ENCODE results near the gene PACS2.
"Not testable (repeated sequence)": the region's sequence is repeated elsewhere in the genome, so short reads cannot be mapped to it uniquely, and the experiment has no call there.

Gene PACS2

GRCh38 chr14:105290621-105291346 lies 23.8 kb upstream of the PACS2 start:
- Histone ChIP-seq H3K27me3 (ENCODE audit: insufficient read depth, low read length) (no peaks in the 10 kb centered on the region), H3K27ac (ENCODE audit: low read depth, low read length) (no peak overlapping the region), H3K4me3 (ENCODE audit: low read length) (no peak overlapping the region), H3K9ac (ENCODE audit: low read depth, low read length) (no peak overlapping the region), H3K9me3 (ENCODE audit: insufficient read depth, low read depth, low read length) (no peaks in the 10 kb centered on the region), H3K4me1 (ENCODE audit: insufficient read depth, low read length) (no peaks in the 10 kb centered on the region), H3K36me3 (ENCODE audit: insufficient read depth, low read length) (no peaks in the 10 kb centered on the region)
- WGBS = 84% methylated on average over 13 of the region's 13 CpGs

GRCh38 chr14:105292826-105293711 lies 21.5 kb upstream of the PACS2 start:
- Histone ChIP-seq H3K27ac (ENCODE audit: low read depth, low read length) (no peak overlapping the region), H3K9ac (ENCODE audit: low read depth, low read length) (no peak overlapping the region), H3K36me3 (ENCODE audit: insufficient read depth, low read length) (no peaks in the 10 kb centered on the region), H3K4me3 (ENCODE audit: low read length) (no peak overlapping the region), H3K27me3 (ENCODE audit: insufficient read depth, low read length) (no peaks in the 10 kb centered on the region), H3K9me3 (ENCODE audit: insufficient read depth, low read depth, low read length) (no peaks in the 10 kb centered on the region), H3K4me1 (ENCODE audit: insufficient read depth, low read length) (no peaks in the 10 kb centered on the region)
- WGBS = 91% methylated on average over 25 of the region's 26 CpGs

GRCh38 chr14:105294142-105294597 lies 20.4 kb upstream of the PACS2 start:
- Histone ChIP-seq H3K27ac (ENCODE audit: low read depth, low read length) (no peak overlapping the region), H3K9me3 (ENCODE audit: insufficient read depth, low read depth, low read length) (no peaks in the 10 kb centered on the region), H3K4me3 (ENCODE audit: low read length) (no peak overlapping the region), H3K9ac (ENCODE audit: low read depth, low read length) (no peak overlapping the region; the same call in 1 of the 2 replicates), H3K36me3 (ENCODE audit: insufficient read depth, low read length) (no peaks in the 10 kb centered on the region), H3K4me1 (ENCODE audit: insufficient read depth, low read length) (no peaks in the 10 kb centered on the region), H3K27me3 (ENCODE audit: insufficient read depth, low read length) (no peaks in the 10 kb centered on the region)
- 93% methylated on average over 15 of the region's 15 CpGs for WGBS

- H3K4me1 ChIP-seq (ENCODE audit: insufficient read depth, low read length); H3K9me3 ChIP-seq (ENCODE audit: insufficient read depth, low read depth, low read length); H3K27me3 ChIP-seq (ENCODE audit: insufficient read depth, low read length); H3K4me3 ChIP-seq (ENCODE audit: low read length); H3K9ac ChIP-seq (ENCODE audit: low read depth, low read length); H3K36me3 ChIP-seq (ENCODE audit: insufficient read depth, low read length); H3K27ac ChIP-seq (ENCODE audit: low read depth, low read length): not testable (repeated sequence)
- 92% methylated on average over 11 of the region's 11 CpGs for WGBS
These were observed 17.2 kb upstream of the PACS2 start for GRCh38 chr14:105297311-105297710.

- WGBS = 11% methylated on average over 54 of the region's 54 CpGs
- Histone ChIP-seq H3K27ac (ENCODE audit: low read depth, low read length) (no peak overlapping the region; the same call in 1 of the 2 replicates), H3K27me3 (ENCODE audit: insufficient read depth, low read length) (peaks cover 9% of the 10 kb centered on the region), H3K4me3 (ENCODE audit: low read length) (peak overlapping the region; percentile 83), H3K4me1 (ENCODE audit: insufficient read depth, low read length) (no peaks in the 10 kb centered on the region), H3K9me3 (ENCODE audit: insufficient read depth, low read depth, low read length) (no peaks in the 10 kb centered on the region), H3K9ac (ENCODE audit: low read depth, low read length) (peak overlapping the region; percentile 86), H3K36me3 (ENCODE audit: insufficient read depth, low read length) (no peaks in the 10 kb centered on the region)
These were observed 14.7 kb upstream of the PACS2 start for GRCh38 chr14:105299654-105300541.

- Histone ChIP-seq H3K9me3 (ENCODE audit: insufficient read depth, low read depth, low read length) (no peaks in the 10 kb centered on the region), H3K27ac (ENCODE audit: low read depth, low read length) (peak within 1 kb of the TSS; percentile 95), H3K9ac (ENCODE audit: low read depth, low read length) (peak within 1 kb of the TSS; percentile 86), H3K4me3 (ENCODE audit: low read length) (peak within 1 kb of the TSS; percentile 83), H3K4me1 (ENCODE audit: insufficient read depth, low read length) (no peaks in the 10 kb centered on the region), H3K36me3 (ENCODE audit: insufficient read depth, low read length) (no peaks in the 10 kb centered on the region), H3K27me3 (ENCODE audit: insufficient read depth, low read length) (peaks cover 9% of the 10 kb centered on the region)
- under 1% methylated on average over 90 of the region's 90 CpGs for WGBS
These were observed 13.9 kb upstream of the PACS2 start, which contains the start of gene BRF1 for GRCh38 chr14:105300542-105301102. BRF1 (minus strand) TSS chr14:105301001; CDS start chr14:105300629, 372 bp downstream.

- peaks cover 9% of the 10 kb centered on the region for H3K27me3 ChIP-seq (ENCODE audit: insufficient read depth, low read length)
- no peaks in the 10 kb centered on the region for H3K4me1 ChIP-seq (ENCODE audit: insufficient read depth, low read length)
- 1% methylated on average over 65 of the region's 65 CpGs for WGBS
- H3K9ac ChIP-seq (ENCODE audit: low read depth, low read length) = peak overlapping the region; percentile 86
- peak overlapping the region; percentile 95; the same call in 1 of the 2 replicates for H3K27ac ChIP-seq (ENCODE audit: low read depth, low read length)
- no peaks in the 10 kb centered on the region for H3K36me3 ChIP-seq (ENCODE audit: insufficient read depth, low read length)
- peak overlapping the region; percentile 83 for H3K4me3 ChIP-seq (ENCODE audit: low read length)
- no peaks in the 10 kb centered on the region for H3K9me3 ChIP-seq (ENCODE audit: insufficient read depth, low read depth, low read length)
These were observed 13.2 kb upstream of the PACS2 start for GRCh38 chr14:105301103-105301914.

- H3K4me3 ChIP-seq (ENCODE audit: low read length) = peak overlapping the region; percentile 83
- 57% methylated on average over 11 of the region's 11 CpGs for WGBS
- peak overlapping the region; percentile 55; the same call in 1 of the 2 replicates for H3K9ac ChIP-seq (ENCODE audit: low read depth, low read length)
These were observed 12.7 kb upstream of the PACS2 start for GRCh38 chr14:105301915-105302249.

GRCh38 chr14:105303949-105304348 lies 10.6 kb upstream of the PACS2 start:
- 72% methylated on average over 6 of the region's 6 CpGs for WGBS
- Histone ChIP-seq H3K9me3 (ENCODE audit: insufficient read depth, low read depth, low read length) (no peaks in the 10 kb centered on the region), H3K27ac (ENCODE audit: low read depth, low read length) (no peak overlapping the region), H3K27me3 (ENCODE audit: insufficient read depth, low read length) (peaks cover 9% of the 10 kb centered on the region), H3K9ac (ENCODE audit: low read depth, low read length) (no peak overlapping the region), H3K4me1 (ENCODE audit: insufficient read depth, low read length) (0 out of 2 replicates have a peak, but pooled peaks cover 6% of the 10 kb centered on the region), H3K4me3 (ENCODE audit: low read length) (no peak overlapping the region), H3K36me3 (ENCODE audit: insufficient read depth, low read length) (no peaks in the 10 kb centered on the region)

More at GRCh38 chr14:105301915-105302249, 12.7 kb upstream of the PACS2 start:
- H3K36me3 ChIP-seq (ENCODE audit: insufficient read depth, low read length); H3K27ac ChIP-seq (ENCODE audit: low read depth, low read length); H3K4me1 ChIP-seq (ENCODE audit: insufficient read depth, low read length); H3K27me3 ChIP-seq (ENCODE audit: insufficient read depth, low read length); H3K9me3 ChIP-seq (ENCODE audit: insufficient read depth, low read depth, low read length): not testable (repeated sequence)

GRCh38 chr14:105304565-105304964 lies 10.0 kb upstream of the PACS2 start:
- no peaks in the 10 kb centered on the region for H3K36me3 ChIP-seq (ENCODE audit: insufficient read depth, low read length)
- 94% methylated on average over 9 of the region's 9 CpGs for WGBS
- no peak overlapping the region for H3K9ac ChIP-seq (ENCODE audit: low read depth, low read length)
- peaks cover 5% of the 10 kb centered on the region for H3K27me3 ChIP-seq (ENCODE audit: insufficient read depth, low read length)
- H3K4me1 ChIP-seq (ENCODE audit: insufficient read depth, low read length) = 0 out of 2 replicates have a peak, but pooled peaks cover 6% of the 10 kb centered on the region
- no peak overlapping the region for H3K4me3 ChIP-seq (ENCODE audit: low read length)
- H3K27ac ChIP-seq (ENCODE audit: low read depth, low read length) = no peak overlapping the region
- no peaks in the 10 kb centered on the region for H3K9me3 ChIP-seq (ENCODE audit: insufficient read depth, low read depth, low read length)
